Sigmoid colon (tissue), 7 donors: ENCODE results near the gene ENTPD1. TPM values are rescaled to one million over a fixed set of nuclear protein-coding genes. Genes with fewer than 3 reads are reported as not detected.

ENCODE experiments used
- DNase-seq: peaks from one replicate; pipeline ENCODE4 v3.0.0-alpha.2; 2019
- H3K27ac ChIP-seq, 4 donors: fragments of 200-600 bp; sonication (generic); one replicate each; pipeline ENCODE4 v1.5.1; 2016 to 2019; ENCODE audit warnings: mild to moderate bottlenecking in 1 of 4
- H3K27me3 ChIP-seq, 3 donors: fragments of 200-600 bp; sonication (generic); one replicate each; pipeline ENCODE4 v1.5.1; 2019; ENCODE audit warnings: mild to moderate bottlenecking in 1 of 3
- H3K36me3 ChIP-seq, 4 donors: fragments of 200-600 bp; sonication (generic); one replicate each; pipeline ENCODE4 v1.5.1; 2016 to 2019
- H3K4me1 ChIP-seq, 4 donors: fragments of 200-600 bp; sonication (generic); one replicate each; pipeline ENCODE4 v1.5.1; 2017 to 2019
- H3K4me3 ChIP-seq, 4 donors: fragments of 200-600 bp; sonication (generic); one replicate each; pipeline ENCODE4 v1.5.1; 2017 to 2019; ENCODE audit warnings: mild to moderate bottlenecking in 2 of 4, moderate library complexity in 1 of 4
- H3K9me3 ChIP-seq, 4 donors: fragments of 200-600 bp in 3 of 4; sonication (generic) in 3 of 4; one replicate each; pipeline versions ENCODE4 v1.5.1 to v1.6.1; 2013 to 2019
- EP300 ChIP-seq, 4 donors: sonication (generic); formaldehyde crosslinking; IDR thresholded peaks; one replicate each; pipeline ENCODE4 v1.6.1; 2017; ENCODE audit warnings: antibody characterized with exemption in 4 of 4
- POLR2A ChIP-seq, 2 donors: fragments of 450-650 bp; IDR thresholded peaks; one replicate each; pipeline ENCODE4 v1.6.1; 2016; ENCODE audit warnings: antibody characterized with exemption in 2 of 2, mild to moderate bottlenecking in 2 of 2, moderate library complexity in 2 of 2
- POLR2AphosphoS5 ChIP-seq, 4 donors: sonication (generic); formaldehyde crosslinking; IDR thresholded peaks; one replicate each; pipeline ENCODE4 v1.6.1; 2017; ENCODE audit warnings: antibody characterized with exemption in 4 of 4
- WGBS, 2 donors: extraction: QIAGEN DNeasy Blood & Tissue Kit; methylation state at CpG; one replicate each; pipeline ENCODE4 v1.1.7; 2013; 5-methylcytosine and 5-hydroxymethylcytosine counted together
- intact Hi-C: fragments of 100-400 bp; cut with DNase I; formaldehyde crosslinking; loops from one replicate; pipeline ENCODE4 v1.15.1; 2023
- polyA plus RNA-seq, 3 donors: library from polyadenylated mRNA; stranded (reverse); fragments of 200-250 nt; gene quantifications; one replicate each; pipeline ENCODE4 v1.2.3, GENCODE V29; 2013
- total RNA-seq, 4 donors: library from RNA; depleted of rRNA; stranded (reverse); fragments of >200 nt; gene quantifications; one replicate each; pipeline ENCODE4 v1.1.0, GENCODE V29; 2016
- TF ChIP-seq, protein P1 (sequence below), 4 experiments: fragments of 450-650 bp in 3 of 4; fragments of 200-600 bp in 1 of 4; IDR thresholded peaks; one replicate each; pipeline ENCODE4 v1.5.1; 2016 to 2019; ENCODE audit warnings: antibody characterized with exemption in 4 of 4, mild to moderate bottlenecking in 3 of 4, moderate library complexity in 2 of 4
- donor health status: healthy with polysubstance abuse.
- donor health status: Bipolar disorder and iron deficiency.
- donor health status: healthy.

The ENTPD1 gene
- total and polyA plus RNA-seq, 7 donors, result 5.4 to 112 (median 18.5) TPM

DNA sequence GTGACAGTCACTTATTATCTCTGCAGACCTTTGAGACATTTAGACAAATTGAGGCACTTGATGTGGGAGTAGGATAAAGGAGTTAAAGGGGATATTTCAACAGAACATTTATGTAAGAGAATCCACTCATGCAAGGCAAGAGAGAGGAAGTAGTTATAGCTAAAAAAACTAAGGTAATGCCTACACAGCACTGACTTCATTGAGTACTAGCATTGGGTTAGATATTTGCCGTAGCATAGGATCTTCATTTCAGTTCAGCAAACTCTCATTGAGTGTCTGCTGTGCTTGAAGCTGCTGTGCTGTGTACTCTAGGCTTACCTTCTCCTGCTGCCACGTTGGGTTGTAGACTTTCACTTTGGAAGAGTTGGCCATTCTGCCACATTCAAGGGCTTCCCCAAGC is 10.5 kb upstream of the ENTPD1 start:
- no peak overlapping the region for H3K27ac ChIP-seq
- peaks cover 0 to 24% (median 16%) of the 10 kb centered on the region in 4 donors for H3K4me1 ChIP-seq
- TF ChIP-seq, protein P1, sequence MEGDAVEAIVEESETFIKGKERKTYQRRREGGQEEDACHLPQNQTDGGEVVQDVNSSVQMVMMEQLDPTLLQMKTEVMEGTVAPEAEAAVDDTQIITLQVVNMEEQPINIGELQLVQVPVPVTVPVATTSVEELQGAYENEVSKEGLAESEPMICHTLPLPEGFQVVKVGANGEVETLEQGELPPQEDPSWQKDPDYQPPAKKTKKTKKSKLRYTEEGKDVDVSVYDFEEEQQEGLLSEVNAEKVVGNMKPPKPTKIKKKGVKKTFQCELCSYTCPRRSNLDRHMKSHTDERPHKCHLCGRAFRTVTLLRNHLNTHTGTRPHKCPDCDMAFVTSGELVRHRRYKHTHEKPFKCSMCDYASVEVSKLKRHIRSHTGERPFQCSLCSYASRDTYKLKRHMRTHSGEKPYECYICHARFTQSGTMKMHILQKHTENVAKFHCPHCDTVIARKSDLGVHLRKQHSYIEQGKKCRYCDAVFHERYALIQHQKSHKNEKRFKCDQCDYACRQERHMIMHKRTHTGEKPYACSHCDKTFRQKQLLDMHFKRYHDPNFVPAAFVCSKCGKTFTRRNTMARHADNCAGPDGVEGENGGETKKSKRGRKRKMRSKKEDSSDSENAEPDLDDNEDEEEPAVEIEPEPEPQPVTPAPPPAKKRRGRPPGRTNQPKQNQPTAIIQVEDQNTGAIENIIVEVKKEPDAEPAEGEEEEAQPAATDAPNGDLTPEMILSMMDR (IDR thresholded peaks at IDR 0.05), result no peak
- TF ChIP-seq POLR2A (IDR thresholded peaks at IDR 0.05), result no peak
- no peak for TF ChIP-seq EP300 (IDR thresholded peaks at IDR 0.05)
- no peak for TF ChIP-seq POLR2AphosphoS5 (IDR thresholded peaks at IDR 0.05)
- intact Hi-C loops, result no loop called here
- no peaks in the 10 kb centered on the region for H3K27me3 ChIP-seq
- no peak for DNase-seq
- H3K36me3 ChIP-seq, result no peaks in the 10 kb centered on the region
- 74 to 79% methylated on average over 2 of the region's 2 CpGs for WGBS, 2 donors
- no peaks in the 10 kb centered on the region for H3K9me3 ChIP-seq
- no peak overlapping the region for H3K4me3 ChIP-seq

GRCh38 chr10:95748349-95748748 is 7.6 kb upstream of the ENTPD1 start:
- Histone ChIP-seq H3K4me1 (peaks cover 0 to 3% (median 0%) of the 10 kb centered on the region in 4 donors), H3K9me3 (no peaks in the 10 kb centered on the region), H3K36me3 (no peaks in the 10 kb centered on the region), H3K27me3 (no peaks in the 10 kb centered on the region), H3K27ac (no peak overlapping the region), H3K4me3 (no peak overlapping the region)
- intact Hi-C loops, result no loop called here
- no peak for DNase-seq
- TF ChIP-seq POLR2AphosphoS5 (IDR thresholded peaks at IDR 0.05) (no peak), POLR2A (IDR thresholded peaks at IDR 0.05) (no peak), EP300 (IDR thresholded peaks at IDR 0.05) (no peak)
- TF ChIP-seq, protein P1 (IDR thresholded peaks at IDR 0.05), result no peak

- DNase-seq, result peak; percentile 78
- peak; percentile 43 to 86 (median 50) for TF ChIP-seq POLR2AphosphoS5 (IDR thresholded peaks at IDR 0.05)
- TF ChIP-seq, protein P1 (IDR thresholded peaks at IDR 0.05), result no peak
- peak in 1 of 2 donors; percentile 25 for TF ChIP-seq POLR2A (IDR thresholded peaks at IDR 0.05)
- no peak for TF ChIP-seq EP300 (IDR thresholded peaks at IDR 0.05)
- Histone ChIP-seq H3K27me3 (no peaks in the 10 kb centered on the region), H3K9me3 (no peaks in the 10 kb centered on the region), H3K27ac (peak overlapping the region; percentile 64 to 86 (median 77)), H3K4me3 (peak overlapping the region; percentile 18 to 51 (median 42)), H3K4me1 (peaks cover 0 to 36% (median 33%) of the 10 kb centered on the region in 4 donors), H3K36me3 (no peaks in the 10 kb centered on the region)
- intact Hi-C loops, result loop anchor here (5.0 kb wide), 2 partner anchors 37 to 87 kb away; no protein-coding TSS in a partner anchor
- WGBS, 2 donors, result 21 to 51% methylated on average over 8 of the region's 8 CpGs
Measured at GRCh38 chr10:95755511-95756004, 405 bp upstream of the ENTPD1 start.

GRCh38 chr10:95756809-95757684 is 1.1 kb downstream of the ENTPD1 start:
- H3K9me3 ChIP-seq, result no peaks in the 10 kb centered on the region
- H3K27me3 ChIP-seq, result no peaks in the 10 kb centered on the region
- 42 to 44% methylated on average over 5 of the region's 5 CpGs for WGBS, 2 donors
- peaks cover 0 to 42% (median 38%) of the 10 kb centered on the region in 4 donors for H3K4me1 ChIP-seq
- H3K27ac ChIP-seq, result peak overlapping the region; percentile 64 to 86 (median 77)
- TF ChIP-seq POLR2AphosphoS5 (IDR thresholded peaks at IDR 0.05) (no peak), POLR2A (IDR thresholded peaks at IDR 0.05) (no peak), EP300 (IDR thresholded peaks at IDR 0.05) (no peak)
- TF ChIP-seq, protein P1 (IDR thresholded peaks at IDR 0.05), result no peak
- no peaks in the 10 kb centered on the region for H3K36me3 ChIP-seq
- intact Hi-C loops, result loop anchor here (5.0 kb wide), 2 partner anchors 35 to 85 kb away; no protein-coding TSS in a partner anchor
- H3K4me3 ChIP-seq, result peak overlapping the region; percentile 18 to 51 (median 42)
- DNase-seq, result no peak
